K562 (cell line): ENCODE results near the gene TNKS2. TPM values are rescaled to one million over a fixed set of nuclear protein-coding genes. Genes with fewer than 3 reads are reported as not detected.

ENCODE experiments used
- ATAC-seq: fragments of 200-7000 bp; cut with Tn5 transposase; 3 replicates; pipeline ENCODE4 v1.9.1; 2020; ENCODE audit warnings: moderate library complexity
- BruUV-seq: library from RNA; stranded (reverse); fragments of 400-500 nt; replicated peaks from 2 replicates; lab custom pipeline; 2021; lab: Mats Ljungman, UMichigan
- CTCF ChIA-PET: fragments of 300-600 bp; formaldehyde crosslinking; extraction: SDS; loops from one replicate; lab custom pipeline; 2021; ENCODE audit warnings: low intra/inter-chr PET ratio; lab: Yijun Ruan, JAX
- POLR2A ChIA-PET: fragments of 300-600, 350-650 bp; sonication (Branson Sonifier 250); formaldehyde crosslinking; extraction: SDS; loops from one replicate; lab custom pipeline; 2021; ENCODE audit warnings: antibody characterized with exemption, inconsistent platforms; lab: Yijun Ruan, JAX
- DNase-seq, 4 experiments: peaks; one replicate each; pipeline versions ENCODE4 v3.0.0 to v3.0.0-alpha.2; 2011 to 2018; ENCODE audit warnings: low spot score in 3 of 4, mixed read lengths in 3 of 4; ENCODE audit errors: extremely low read depth in 1 of 4
- FAIRE-seq: peaks from 2 replicates; lab custom pipeline; 2011; peaks lifted over from hg19 to GRCh38; lab: Jason Lieb, UNC
- H2AFZ ChIP-seq: 2 replicates; pipeline ENCODE4 v1.6.0; 2011; ENCODE audit warnings: low read depth, low read length, control low read depth, inconsistent platforms
- H3K27ac ChIP-seq: fragments of 200-600 bp; 3 replicates; pipeline ENCODE4 v1.8.0; 2011; ENCODE audit warnings: low read depth, mild to moderate bottlenecking, control low read depth, inconsistent platforms, low read length, moderate library complexity, mixed read lengths; ENCODE audit errors: extremely low read depth
- H3K27me3 ChIP-seq, 2 experiments: fragments of 300-600 bp in 1 of 2; 2 replicates in 1 of 2; 3 replicates in 1 of 2; pipeline versions ENCODE4 v1.6.0 to v1.8.0; 2011; ENCODE audit warnings: inconsistent platforms in 2 of 2, low read length in 2 of 2, mild to moderate bottlenecking in 1 of 2, mixed read lengths in 1 of 2, moderate library complexity in 1 of 2; ENCODE audit not compliant: control insufficient read depth in 2 of 2, insufficient read depth in 2 of 2
- H3K36me3 ChIP-seq: fragments of 300-600 bp; 3 replicates; pipeline ENCODE4 v1.8.0; 2011; ENCODE audit warnings: mild to moderate bottlenecking, low read length, inconsistent platforms; ENCODE audit not compliant: control insufficient read depth, insufficient read depth
- H3K4me1 ChIP-seq, 2 experiments: fragments of 200-600 bp in 1 of 2; replicated peaks in 1 of 2; 2 replicates in 1 of 2; 3 replicates in 1 of 2; pipeline versions ENCODE4 v1.5.1 to v1.8.0; 2011; ENCODE audit warnings: inconsistent platforms in 2 of 2, low read length in 2 of 2, mild to moderate bottlenecking in 1 of 2, mixed read lengths in 1 of 2, moderate library complexity in 1 of 2; ENCODE audit not compliant: control insufficient read depth in 2 of 2, insufficient read depth in 2 of 2
- H3K4me2 ChIP-seq: 2 replicates; pipeline ENCODE4 v1.6.1; 2011; ENCODE audit warnings: low read length, control low read depth, inconsistent platforms, mixed read lengths; ENCODE audit not compliant: insufficient read depth
- H3K4me3 ChIP-seq: fragments of 200-600 bp; sonication (generic), shearing (Covaris generic); 2 replicates; pipeline ENCODE4 v1.5.1; 2016; ENCODE audit warnings: control low read depth, inconsistent platforms
- H3K79me2 ChIP-seq: fragments of 200-600 bp; 3 replicates; pipeline ENCODE4 v1.8.0; 2011; ENCODE audit warnings: low read length, inconsistent platforms; ENCODE audit not compliant: control insufficient read depth, insufficient read depth
- H3K9ac ChIP-seq, 2 experiments: 2 replicates each; pipeline versions ENCODE4 v1.6.0 to v1.6.1; 2011; ENCODE audit warnings: low read depth in 2 of 2, low read length in 2 of 2, control low read depth in 1 of 2, inconsistent platforms in 1 of 2, mild to moderate bottlenecking in 1 of 2, mixed read lengths in 1 of 2; ENCODE audit not compliant: insufficient read depth in 1 of 2
- H3K9me1 ChIP-seq: one replicate; pipeline ENCODE4 v1.6.0; 2011; ENCODE audit warnings: inconsistent platforms, mild to moderate bottlenecking, low read length, moderate library complexity; ENCODE audit not compliant: control insufficient read depth, insufficient read depth
- H3K9me3 ChIP-seq: replicated peaks from 2 replicates; pipeline ENCODE4 v1.5.1; 2011; ENCODE audit warnings: low read depth, low read length, inconsistent platforms; ENCODE audit not compliant: control insufficient read depth, insufficient read depth
- H4K20me1 ChIP-seq: replicated peaks from 2 replicates; pipeline ENCODE4 v1.6.1; 2011; ENCODE audit warnings: low read length, inconsistent platforms, mixed read lengths; ENCODE audit not compliant: control insufficient read depth, insufficient read depth
- CC2D1A ChIP-seq: fragments of 450-650 bp; IDR thresholded peaks from 2 replicates; pipeline ENCODE4 v1.6.1; 2017; ENCODE audit warnings: mild to moderate bottlenecking
- CEBPG ChIP-seq, 3 experiments: fragments of 200-800 bp in 1 of 3; sonication (Bioruptor generic) in 1 of 3; sonication (generic) in 1 of 3; formaldehyde crosslinking in 1 of 3; IDR thresholded peaks in 2 of 3; conservative IDR thresholded peaks in 1 of 3; 2 replicates each; pipeline versions ENCODE4 v1.6.1 to v1.8.0; 2016 to 2022; ENCODE audit warnings: missing compliant biosample characterization in 2 of 3, missing genetic modification characterization in 2 of 3, mild to moderate bottlenecking in 1 of 3, missing genetic modification reagents in 1 of 3
- DDX20 ChIP-seq: fragments of 450-650 bp; IDR thresholded peaks from 2 replicates; pipeline ENCODE4 v1.6.1; 2016; ENCODE audit warnings: missing genetic modification characterization, low read depth, mild to moderate bottlenecking, missing compliant biosample characterization, moderate library complexity
- FOSL1 ChIP-seq: fragments of 200-800 bp; sonication (Bioruptor generic); conservative IDR thresholded peaks from 2 replicates; pipeline ENCODE4 v1.6.1; 2016; ENCODE audit warnings: missing genetic modification characterization, missing compliant biosample characterization
- ILF3 ChIP-seq: fragments of 450-650 bp; IDR thresholded peaks from 2 replicates; pipeline ENCODE4 v1.6.1; 2018; ENCODE audit warnings: antibody characterized with exemption, mild to moderate bottlenecking, moderate library complexity, borderline replicate concordance
- JUND ChIP-seq, 2 experiments: IDR thresholded peaks; 2 replicates in 1 of 2; 3 replicates in 1 of 2; pipeline ENCODE4 v1.6.1; 2011; ENCODE audit warnings: borderline replicate concordance in 2 of 2, low read depth in 2 of 2, low read length in 2 of 2, improper control_type of control experiment in 1 of 2, missing biosample characterization in 1 of 2, missing genetic modification characterization in 1 of 2, missing genetic modification reagents in 1 of 2
- KLF6 ChIP-seq: fragments of 250-450 bp; sonication (Bioruptor Pico); IDR thresholded peaks from 2 replicates; pipeline ENCODE4 v1.4.0; 2020; ENCODE audit warnings: mild to moderate bottlenecking, moderate library complexity, borderline replicate concordance
- MCM5 ChIP-seq: fragments of 450-650 bp; IDR thresholded peaks from 2 replicates; pipeline ENCODE4 v1.6.1; 2016; ENCODE audit warnings: low read depth
- POLR2AphosphoS2 ChIP-seq: IDR thresholded peaks from 2 replicates; pipeline ENCODE4 v1.6.1; 2012; ENCODE audit warnings: low read length, improper control_type of control experiment
- RFX1 ChIP-seq: fragments of 450-650 bp; IDR thresholded peaks from 2 replicates; pipeline ENCODE4 v1.6.1; 2016; ENCODE audit warnings: mild to moderate bottlenecking, moderate library complexity
- SMAD1 ChIP-seq: fragments of 150-350 bp; IDR thresholded peaks from 2 replicates; pipeline ENCODE4 v1.6.1; 2014; ENCODE audit warnings: low read length, low read depth; ENCODE audit not compliant: partially characterized antibody
- TRIM24 ChIP-seq, 2 experiments: fragments of 450-650 bp; IDR thresholded peaks; 2 replicates each; pipeline ENCODE4 v1.6.1; 2016
- ZBTB1 ChIP-seq: sonication (generic); formaldehyde crosslinking; IDR thresholded peaks from 2 replicates; pipeline ENCODE4 v1.8.1; 2023; ENCODE audit warnings: missing genetic modification reagents, low read depth, mild to moderate bottlenecking, borderline replicate concordance
- ZNF764 ChIP-seq: fragments of 250-450 bp; sonication (Bioruptor Pico); IDR thresholded peaks from 2 replicates; pipeline ENCODE4 v1.4.0; 2020; ENCODE audit warnings: low read depth, mild to moderate bottlenecking, moderate library complexity
- ZNF766 ChIP-seq: fragments of 200-800 bp; sonication (Bioruptor generic); conservative IDR thresholded peaks from 2 replicates; pipeline ENCODE4 v1.6.1; 2016; ENCODE audit warnings: missing genetic modification characterization, missing compliant biosample characterization
- WGBS: fragments of 100-300 bp; shearing (Covaris generic); methylation state at CpG from one replicate; pipeline ENCODE4 v1.1.6; 2016; ENCODE audit warnings: low coverage, mixed read lengths; ENCODE audit not compliant: insufficient coverage; ENCODE audit errors: missing lambda C conversion rate; 5-methylcytosine and 5-hydroxymethylcytosine counted together
- in situ Hi-C: fragments of 300-500 bp; cut with MboI; formaldehyde crosslinking; loops from 4 replicates; pipeline ENCODE4 v1.15.0; 2018; ENCODE audit warnings: inconsistent platforms, mixed read lengths
- intact Hi-C: fragments of 100-400 bp; cut with micrococcal nuclease; formaldehyde crosslinking; loops from 2 replicates; pipeline ENCODE4 v1.14.2; 2022
- polyA plus RNA-seq, 8 experiments: library from polyadenylated mRNA; depleted of rRNA in 4 of 8; stranded (reverse) in 5 of 8; unstranded in 3 of 8; fragments of >200 nt; fragmentation: Nextera tagmentation in 2 of 8; fragmentation: Illumina TruSeq in 1 of 8; extraction: Ambion mirVana in 2 of 8; extraction: Trizol in 1 of 8; gene quantifications; 2 replicates each; pipeline versions ENCODE4 v1.2.1 to v1.2.3, GENCODE V29; 2011 to 2014; ENCODE audit warnings: inconsistent platforms in 1 of 8, missing spikeins in 1 of 8
- total RNA-seq, 7 experiments: library from RNA; depleted of rRNA in 6 of 7; stranded (reverse); fragments of >200 nt in 6 of 7; fragmentation: Illumina TruSeq in 2 of 7; extraction: Trizol in 2 of 7; gene quantifications; 2 replicates each; pipeline versions ENCODE4 v1.2.1 to v1.2.3, GENCODE V29; 2011 to 2021; ENCODE audit warnings: low replicate concordance in 1 of 7
- TF ChIP-seq, protein P1 (sequence below): sonication (generic); formaldehyde crosslinking; IDR thresholded peaks from 2 replicates; pipeline ENCODE4 v1.8.1; 2023; ENCODE audit warnings: mild to moderate bottlenecking, missing genetic modification reagents
- TF ChIP-seq, protein P2 (sequence below): sonication (generic); IDR thresholded peaks from 2 replicates; pipeline ENCODE4 v1.6.1; 2016

TNKS2 gene
- total and polyA plus RNA-seq, 9 of the 15 experiments (the other 6 are each of a cell fraction or from before 2014, with no cell fraction given): 3.5 to 19.8 (median 8.6) TPM

DNA sequence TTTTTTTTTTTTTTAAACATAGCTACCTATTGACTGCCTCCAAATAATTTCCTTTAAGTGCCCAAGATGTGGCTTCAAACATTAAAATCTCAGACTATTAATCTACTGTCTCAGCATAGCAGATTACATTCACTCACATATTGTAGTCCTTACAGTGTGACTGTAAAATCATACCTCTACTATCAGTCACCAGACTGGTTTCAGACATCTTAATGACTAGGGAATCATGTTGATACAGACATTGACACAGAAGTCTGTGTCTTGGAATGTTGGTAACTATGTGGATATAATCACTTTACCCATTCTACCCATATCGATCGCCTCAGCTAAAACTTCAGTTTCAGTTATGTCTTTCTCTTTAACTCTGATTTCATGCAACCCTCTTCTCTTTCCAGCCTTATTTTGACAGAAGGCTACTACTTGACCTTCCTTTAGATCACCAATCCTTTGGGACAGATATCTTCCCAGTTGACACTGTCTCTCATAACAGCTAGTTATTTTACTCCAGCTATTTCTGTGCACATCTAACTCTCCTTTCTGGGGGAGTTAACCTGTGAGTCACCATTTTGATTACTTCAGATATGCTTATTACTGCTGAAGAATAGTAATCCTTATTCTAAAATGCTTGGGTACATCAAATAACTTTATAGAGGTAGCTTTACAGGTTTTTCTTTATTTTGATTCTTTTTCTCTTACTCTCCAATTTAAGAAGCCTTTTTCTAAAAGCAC is 7.0 kb downstream of the TNKS2 start:
- no TSS peak for BruUV-seq
- FAIRE-seq (no peak), ATAC-seq (no peak), DNase-seq (no peak)
- Histone ChIP-seq H4K20me1 (peaks cover 9% of the 10 kb centered on the region; the same call in 1 of the 2 replicates), H3K4me2 (no peak overlapping the region), H3K36me3 (peaks cover 56% of the 10 kb centered on the region), H3K9ac (no peak overlapping the region), H3K4me1 (peaks cover 0 to 10% of the 10 kb centered on the region in 2 experiments; a peak in 4 of 5 replicates), H2AFZ (no peak overlapping the region), H3K27ac (no peak overlapping the region), H3K4me3 (no peak overlapping the region), H3K79me2 (peaks cover 69% of the 10 kb centered on the region), H3K27me3 (no peaks in the 10 kb centered on the region), H3K9me3 (no peaks in the 10 kb centered on the region), H3K9me1 (peaks cover 3% of the 10 kb centered on the region)
- 95% methylated on average over 2 of the region's 2 CpGs for WGBS
- POLR2A ChIA-PET: interaction anchor here (0.9 kb wide), 1 partner anchor 9 kb away, joined by 3 read pairs; no protein-coding TSS in a partner anchor
- in situ Hi-C loops: no loop called here
- CTCF ChIA-PET: no interaction called here
- intact Hi-C loops: no loop called here
- TF ChIP-seq POLR2AphosphoS2 (no peak), MCM5 (no peak), ILF3 (no peak), FOSL1 (tag) (peak; percentile 44; the same call in 1 of the 2 replicates), TRIM24 (IDR thresholded peaks at IDR 0.05) (no peak), SMAD1 (no peak), RFX1 (no peak), CC2D1A (no peak), ZBTB1 (no peak), ZNF766 (CRISPR knock-in tag) (no peak), KLF6 (CRISPR knock-in tag) (no peak), JUND (IDR thresholded peaks at IDR 0.05; ENCODE audit: borderline replicate concordance, low read depth, low read length) (0 out of 2 replicates have a peak, but pooled peaks have one; percentile 38), JUND (tag; IDR thresholded peaks at IDR 0.05; ENCODE audit: borderline replicate concordance, low read depth, low read length) (no peak), CEBPG (CRISPR knock-in tag; IDR thresholded peaks at IDR 0.05) (no peak), CEBPG (tag; conservative IDR thresholded peaks at IDR 0.05 in 1 of 2, IDR thresholded peaks at IDR 0.05 in 1 of 2) (no peak), ZNF764 (CRISPR knock-in tag) (no peak), DDX20 (tag) (no peak)
- TF ChIP-seq, protein P1, sequence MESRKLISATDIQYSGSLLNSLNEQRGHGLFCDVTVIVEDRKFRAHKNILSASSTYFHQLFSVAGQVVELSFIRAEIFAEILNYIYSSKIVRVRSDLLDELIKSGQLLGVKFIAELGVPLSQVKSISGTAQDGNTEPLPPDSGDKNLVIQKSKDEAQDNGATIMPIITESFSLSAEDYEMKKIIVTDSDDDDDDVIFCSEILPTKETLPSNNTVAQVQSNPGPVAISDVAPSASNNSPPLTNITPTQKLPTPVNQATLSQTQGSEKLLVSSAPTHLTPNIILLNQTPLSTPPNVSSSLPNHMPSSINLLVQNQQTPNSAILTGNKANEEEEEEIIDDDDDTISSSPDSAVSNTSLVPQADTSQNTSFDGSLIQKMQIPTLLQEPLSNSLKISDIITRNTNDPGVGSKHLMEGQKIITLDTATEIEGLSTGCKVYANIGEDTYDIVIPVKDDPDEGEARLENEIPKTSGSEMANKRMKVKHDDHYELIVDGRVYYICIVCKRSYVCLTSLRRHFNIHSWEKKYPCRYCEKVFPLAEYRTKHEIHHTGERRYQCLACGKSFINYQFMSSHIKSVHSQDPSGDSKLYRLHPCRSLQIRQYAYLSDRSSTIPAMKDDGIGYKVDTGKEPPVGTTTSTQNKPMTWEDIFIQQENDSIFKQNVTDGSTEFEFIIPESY: no peak
- TF ChIP-seq, protein P2, sequence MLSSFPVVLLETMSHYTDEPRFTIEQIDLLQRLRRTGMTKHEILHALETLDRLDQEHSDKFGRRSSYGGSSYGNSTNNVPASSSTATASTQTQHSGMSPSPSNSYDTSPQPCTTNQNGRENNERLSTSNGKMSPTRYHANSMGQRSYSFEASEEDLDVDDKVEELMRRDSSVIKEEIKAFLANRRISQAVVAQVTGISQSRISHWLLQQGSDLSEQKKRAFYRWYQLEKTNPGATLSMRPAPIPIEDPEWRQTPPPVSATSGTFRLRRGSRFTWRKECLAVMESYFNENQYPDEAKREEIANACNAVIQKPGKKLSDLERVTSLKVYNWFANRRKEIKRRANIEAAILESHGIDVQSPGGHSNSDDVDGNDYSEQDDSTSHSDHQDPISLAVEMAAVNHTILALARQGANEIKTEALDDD: peak; percentile 53; the same call in 1 of the 2 replicates
